H9 (cell line): ENCODE data around the gene ARSG. TPM values are rescaled to one million over a fixed set of nuclear protein-coding genes. Genes with fewer than 3 reads are reported as not detected.

Experiments used
- DNase-seq: peaks from one replicate; pipeline ENCODE4 v3.0.0-alpha.2; 2017
- H2AFZ ChIP-seq: one replicate; pipeline ENCODE4 v1.6.1; 2013; ENCODE audit warnings: mild to moderate bottlenecking, low read length, control low read depth, moderate library complexity
- H2AK5ac ChIP-seq: 2 replicates; pipeline ENCODE4 v1.6.1; 2013; ENCODE audit warnings: low read length, control low read depth, mixed read lengths; ENCODE audit not compliant: insufficient read length
- H2BK120ac ChIP-seq: one replicate; pipeline ENCODE4 v1.6.1; 2013; ENCODE audit warnings: low read depth, mild to moderate bottlenecking, low read length, control low read depth, inconsistent platforms; ENCODE audit not compliant: poor library complexity, severe bottlenecking
- H2BK12ac ChIP-seq: 2 replicates; pipeline ENCODE4 v1.6.1; 2013; ENCODE audit warnings: low read length, control low read depth, mixed read lengths, low read depth; ENCODE audit not compliant: insufficient read length
- H2BK15ac ChIP-seq: 2 replicates; pipeline ENCODE4 v1.6.1; 2013; ENCODE audit warnings: low read depth, low read length, control low read depth
- H2BK20ac ChIP-seq: one replicate; pipeline ENCODE4 v1.6.1; 2013; ENCODE audit warnings: low read depth, mild to moderate bottlenecking, low read length, control low read depth, inconsistent platforms; ENCODE audit not compliant: poor library complexity, severe bottlenecking
- H2BK5ac ChIP-seq: 2 replicates; pipeline ENCODE4 v1.6.1; 2013; ENCODE audit warnings: low read length, control low read depth, mixed read lengths; ENCODE audit not compliant: insufficient read length
- H3K14ac ChIP-seq: 2 replicates; pipeline ENCODE4 v1.6.1; 2013; ENCODE audit warnings: low read length, control low read depth; ENCODE audit not compliant: insufficient read depth
- H3K18ac ChIP-seq: 2 replicates; pipeline ENCODE4 v1.6.1; 2013; ENCODE audit warnings: low read depth, mild to moderate bottlenecking, mixed read lengths, low read length, control low read depth; ENCODE audit not compliant: insufficient read length
- H3K23ac ChIP-seq: 2 replicates; pipeline ENCODE4 v1.6.1; 2013; ENCODE audit warnings: low read length, control low read depth, mixed read lengths, low read depth; ENCODE audit not compliant: insufficient read length
- H3K23me2 ChIP-seq: 2 replicates; pipeline ENCODE4 v1.6.1; 2013; ENCODE audit warnings: low read depth, mild to moderate bottlenecking, mixed read lengths, low read length, control low read depth; ENCODE audit not compliant: insufficient read length, poor library complexity, severe bottlenecking
- H3K27ac ChIP-seq: 2 replicates; pipeline ENCODE4 v1.5.1; 2013; ENCODE audit warnings: low read length, control low read depth, mixed read lengths, low read depth; ENCODE audit not compliant: insufficient read length
- H3K27me3 ChIP-seq: 2 replicates; pipeline ENCODE4 v1.6.1; 2013; ENCODE audit warnings: low read length, control low read depth, inconsistent platforms; ENCODE audit not compliant: insufficient read depth
- H3K4ac ChIP-seq: 2 replicates; pipeline ENCODE4 v1.6.1; 2013; ENCODE audit warnings: low read depth, mild to moderate bottlenecking, control low read depth, inconsistent platforms, low read length, moderate library complexity
- H3K4me1 ChIP-seq: 2 replicates; pipeline ENCODE4 v1.6.1; 2013; ENCODE audit warnings: low read length, control low read depth, inconsistent platforms; ENCODE audit not compliant: insufficient read depth
- H3K4me2 ChIP-seq: 2 replicates; pipeline ENCODE4 v1.6.1; 2013; ENCODE audit warnings: low read length, control low read depth, mixed read lengths; ENCODE audit not compliant: insufficient read length, insufficient read depth
- H3K56ac ChIP-seq: 2 replicates; pipeline ENCODE4 v1.6.1; 2013; ENCODE audit warnings: low read depth, mild to moderate bottlenecking, mixed read lengths, low read length, control low read depth; ENCODE audit not compliant: insufficient read length
- H3K79me1 ChIP-seq: 2 replicates; pipeline ENCODE4 v1.6.1; 2013; ENCODE audit warnings: low read depth, mild to moderate bottlenecking, moderate library complexity, low read length, control low read depth, inconsistent platforms; ENCODE audit not compliant: insufficient read depth, poor library complexity, severe bottlenecking
- H3K79me2 ChIP-seq: 2 replicates; pipeline ENCODE4 v1.6.1; 2013; ENCODE audit warnings: low read length, control low read depth, inconsistent platforms; ENCODE audit not compliant: insufficient read depth
- H3K9ac ChIP-seq: 2 replicates; pipeline ENCODE4 v1.6.1; 2013; ENCODE audit warnings: low read length, control low read depth, mixed read lengths; ENCODE audit not compliant: insufficient read length; ENCODE audit errors: extremely low read depth
- H3K9me3 ChIP-seq: one replicate; pipeline ENCODE4 v1.6.1; 2013; ENCODE audit warnings: low read depth, low read length, inconsistent platforms; ENCODE audit not compliant: control insufficient read depth
- H3T11ph ChIP-seq: one replicate; pipeline ENCODE4 v1.6.1; 2013; ENCODE audit warnings: mild to moderate bottlenecking, low read length, control low read depth, inconsistent platforms
- H4K20me1 ChIP-seq: one replicate; pipeline ENCODE4 v1.6.1; 2013; ENCODE audit not compliant: control insufficient read depth, insufficient read length, insufficient read depth
- H4K5ac ChIP-seq: 2 replicates; pipeline ENCODE4 v1.6.1; 2013; ENCODE audit warnings: low read depth, mild to moderate bottlenecking, mixed read lengths, low read length, control low read depth; ENCODE audit not compliant: insufficient read length
- H4K8ac ChIP-seq: replicated peaks from 2 replicates; pipeline ENCODE4 v1.6.1; 2013; ENCODE audit warnings: low read length, control low read depth, mixed read lengths, low read depth; ENCODE audit not compliant: insufficient read length
- H4K91ac ChIP-seq: 2 replicates; pipeline ENCODE4 v1.6.1; 2013; ENCODE audit warnings: low read depth, mild to moderate bottlenecking, moderate library complexity, mixed read lengths, low read length, control low read depth; ENCODE audit not compliant: insufficient read length
- H3K27ac Mint-ChIP-seq, 3 experiments: 2 replicates in 2 of 3; 3 replicates in 1 of 3; pipeline ENCODE4 v1.8.0; 2020 to 2021; ENCODE audit warnings: mixed read lengths in 3 of 3, mild to moderate bottlenecking in 1 of 3, moderate library complexity in 1 of 3
- H3K27me3 Mint-ChIP-seq: 2 replicates; pipeline ENCODE4 v1.8.0; 2021; ENCODE audit warnings: low read depth, mild to moderate bottlenecking, moderate library complexity, mixed read lengths
- H3K36me3 Mint-ChIP-seq, 3 experiments: 2 replicates in 2 of 3; 3 replicates in 1 of 3; pipeline ENCODE4 v1.8.0; 2020 to 2021; ENCODE audit warnings: low read depth in 3 of 3, mixed read lengths in 3 of 3; ENCODE audit not compliant: insufficient read depth in 1 of 3
- H3K4me1 Mint-ChIP-seq, 2 experiments: 2 replicates each; pipeline ENCODE4 v1.8.0; 2020; ENCODE audit warnings: mixed read lengths in 2 of 2
- H3K4me3 Mint-ChIP-seq, 2 experiments: 2 replicates in 1 of 2; 3 replicates in 1 of 2; pipeline ENCODE4 v1.8.0; 2020 to 2021; ENCODE audit warnings: mild to moderate bottlenecking in 2 of 2, mixed read lengths in 2 of 2, moderate library complexity in 1 of 2
- H3K9me3 Mint-ChIP-seq, 2 experiments: 2 replicates in 1 of 2; 3 replicates in 1 of 2; pipeline ENCODE4 v1.8.0; 2020; ENCODE audit warnings: mild to moderate bottlenecking in 2 of 2, mixed read lengths in 2 of 2, moderate library complexity in 1 of 2
- CTCF ChIP-seq: fragments of 200-600 bp; sonication (generic); conservative IDR thresholded peaks from 3 replicates; pipeline ENCODE4 v1.8.0; 2021; ENCODE audit warnings: antibody characterized with exemption, mild to moderate bottlenecking
- WGBS: extraction: QIAGEN DNeasy Blood & Tissue Kit; methylation state at CpG from one replicate; pipeline ENCODE4 v1.1.7; 2013; ENCODE audit warnings: missing lambda C conversion rate, low lambda C conversion rate, mixed read lengths; ENCODE audit not compliant: insufficient read length; ENCODE audit errors: extremely low coverage; 5-methylcytosine and 5-hydroxymethylcytosine counted together
- total RNA-seq: library from RNA; stranded (reverse); gene quantifications from 2 replicates; pipeline ENCODE4 v1.2.1, GENCODE V29; 2021

The ARSG gene
- total RNA-seq, 1 experiment from 2014 or later, result 3.6 TPM

- no peak overlapping the region for H2AFZ ChIP-seq
These were observed 60.1 kb downstream of the ARSG start for GRCh38 chr17:68351395-68351794.

More at GRCh38 chr17:68351395-68351794, 60.1 kb downstream of the ARSG start:
- Mint-ChIP-seq H3K4me1 (peaks cover 2% of the 10 kb centered on the region in 2 experiments), H3K36me3 (peaks cover 0 to 10% (median 0%) of the 10 kb centered on the region in 3 experiments; a peak in 4 of 7 replicates), H3K9me3 (no peaks in the 10 kb centered on the region), H3K4me3 (no peak overlapping the region), H3K27ac (no peak overlapping the region), H3K27me3 (no peaks in the 10 kb centered on the region; the same call in 1 of the 2 replicates)
- H4K20me1 ChIP-seq, result no peaks in the 10 kb centered on the region
- no peaks in the 10 kb centered on the region for H3K9me3 ChIP-seq
- no peak for DNase-seq
- H3K79me2 ChIP-seq, result no peaks in the 10 kb centered on the region
- no peaks in the 10 kb centered on the region for H3K27me3 ChIP-seq
- no peak overlapping the region for H2BK20ac ChIP-seq
- H2BK15ac ChIP-seq, result no peak overlapping the region
- H3K4me2 ChIP-seq, result no peak overlapping the region
- no peaks in the 10 kb centered on the region for H3K4me1 ChIP-seq
- no peak overlapping the region for H3K27ac ChIP-seq
- H3K4ac ChIP-seq, result no peak overlapping the region
- H4K8ac ChIP-seq, result no peak overlapping the region
- no peak overlapping the region for H2BK5ac ChIP-seq
- no peak overlapping the region for H3K23ac ChIP-seq
- H2BK12ac ChIP-seq, result no peak overlapping the region
- H3K9ac ChIP-seq, result no peak overlapping the region
- H4K5ac ChIP-seq, result no peak overlapping the region
- no peak overlapping the region for H3K18ac ChIP-seq
- H3K56ac ChIP-seq, result no peak overlapping the region
- H3T11ph ChIP-seq, result no peak overlapping the region
- no peak overlapping the region for H2AK5ac ChIP-seq
- H4K91ac ChIP-seq, result no peak overlapping the region
- no peaks in the 10 kb centered on the region for H3K79me1 ChIP-seq
- no CpG with 5 or more reads among the region's 7 CpGs for WGBS
- H2BK120ac ChIP-seq, result no peak overlapping the region
- TF ChIP-seq CTCF, result no peak
- H3K14ac ChIP-seq, result no peak overlapping the region
- no peaks in the 10 kb centered on the region for H3K23me2 ChIP-seq
